CD4-positive, alpha-beta T cell treated with Interleukin-10 for 1 hour (primary cell): Measurements from ENCODE around the gene LEMD1.
"Not testable (repeated sequence)": the region's sequence is repeated elsewhere in the genome, so short reads cannot be mapped to it uniquely, and the experiment has no call there.

Experiments used
- DNase-seq: peaks from one replicate; pipeline ENCODE4 v3.0.0-alpha.2; 2020

LEMD1 gene

DNA sequence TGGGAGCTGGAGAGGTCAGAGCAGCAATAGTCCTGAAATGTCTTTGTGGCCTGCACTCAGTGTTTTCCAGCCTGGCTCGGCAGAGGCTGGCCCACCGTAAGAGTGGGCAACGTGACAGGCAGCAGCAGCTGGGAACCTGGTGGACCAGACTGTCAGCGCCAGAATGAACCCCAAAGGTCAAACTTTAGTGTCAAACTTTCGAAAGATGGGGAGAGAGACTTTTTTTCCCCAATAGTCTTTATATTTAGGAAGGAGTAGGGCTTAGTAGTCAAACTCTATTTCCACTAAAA, 23.7 kb upstream of the LEMD1 start:
- no peak for DNase-seq

DNA sequence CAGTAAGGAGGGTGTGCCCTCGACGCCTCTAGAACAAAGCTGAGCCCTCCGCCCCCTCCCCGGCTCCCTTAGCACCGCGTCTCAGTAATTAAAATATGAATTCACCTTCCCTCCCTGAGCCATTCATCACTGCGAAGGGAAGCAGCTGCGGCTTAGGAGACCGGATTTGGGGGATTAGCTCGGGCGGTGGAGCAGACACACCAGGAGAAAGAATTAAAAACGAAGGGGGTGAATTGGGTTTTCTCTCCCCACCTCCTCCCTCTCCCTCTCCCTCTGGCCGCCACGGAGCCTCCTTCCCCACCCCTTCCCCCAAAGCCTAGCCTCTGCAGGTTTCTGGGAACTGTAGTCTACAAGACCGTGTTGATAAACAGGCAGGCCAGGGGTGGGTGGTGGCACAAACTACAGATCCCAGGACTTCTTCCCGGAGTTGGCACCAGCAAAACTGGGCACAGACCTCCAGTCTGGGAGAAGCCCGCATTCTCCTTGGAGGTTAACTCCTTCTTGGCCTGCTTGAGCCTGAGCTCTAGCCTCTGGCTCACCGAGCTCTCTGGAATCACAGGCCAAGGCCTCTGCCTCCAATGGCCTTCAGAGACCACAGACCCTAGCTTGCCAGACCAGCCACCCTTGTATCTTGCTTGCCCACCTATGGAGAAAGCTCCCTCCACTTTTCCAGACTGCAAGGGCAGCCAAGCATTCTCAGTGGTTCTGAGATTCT, 23.2 kb upstream of the LEMD1 start:
- DNase-seq = no peak

DNA sequence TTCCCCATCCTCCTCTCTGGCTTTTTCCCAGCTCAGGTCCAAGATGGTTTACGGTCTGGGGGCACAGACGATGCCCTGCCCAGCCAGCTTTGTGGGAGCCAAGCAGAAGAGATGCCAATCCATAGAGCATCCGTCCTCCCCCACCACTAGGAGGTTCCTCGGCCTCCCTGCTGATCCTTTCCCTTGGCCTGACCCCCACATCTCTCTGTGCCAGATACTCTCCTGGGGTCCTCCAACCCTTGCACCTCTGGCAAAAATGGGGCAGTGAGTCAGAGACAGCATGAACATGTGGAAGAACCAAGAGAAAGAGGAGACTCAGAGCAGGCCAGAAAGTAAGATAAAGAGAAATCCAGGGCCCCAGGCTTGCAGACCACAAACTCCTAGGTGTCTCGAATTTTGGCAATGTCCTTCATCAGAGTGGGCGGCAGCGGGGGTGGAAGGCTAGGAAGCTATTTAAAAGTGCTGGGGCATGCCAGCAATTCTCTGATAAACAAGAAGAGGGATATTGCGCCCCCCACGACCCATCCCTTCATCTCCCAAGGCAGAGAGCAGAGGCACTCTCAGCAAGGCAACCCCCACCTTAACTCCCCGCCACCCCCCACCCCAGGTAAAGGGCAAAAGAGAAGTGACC, 22.6 kb upstream of the LEMD1 start:
- DNase-seq = no peak

DNA sequence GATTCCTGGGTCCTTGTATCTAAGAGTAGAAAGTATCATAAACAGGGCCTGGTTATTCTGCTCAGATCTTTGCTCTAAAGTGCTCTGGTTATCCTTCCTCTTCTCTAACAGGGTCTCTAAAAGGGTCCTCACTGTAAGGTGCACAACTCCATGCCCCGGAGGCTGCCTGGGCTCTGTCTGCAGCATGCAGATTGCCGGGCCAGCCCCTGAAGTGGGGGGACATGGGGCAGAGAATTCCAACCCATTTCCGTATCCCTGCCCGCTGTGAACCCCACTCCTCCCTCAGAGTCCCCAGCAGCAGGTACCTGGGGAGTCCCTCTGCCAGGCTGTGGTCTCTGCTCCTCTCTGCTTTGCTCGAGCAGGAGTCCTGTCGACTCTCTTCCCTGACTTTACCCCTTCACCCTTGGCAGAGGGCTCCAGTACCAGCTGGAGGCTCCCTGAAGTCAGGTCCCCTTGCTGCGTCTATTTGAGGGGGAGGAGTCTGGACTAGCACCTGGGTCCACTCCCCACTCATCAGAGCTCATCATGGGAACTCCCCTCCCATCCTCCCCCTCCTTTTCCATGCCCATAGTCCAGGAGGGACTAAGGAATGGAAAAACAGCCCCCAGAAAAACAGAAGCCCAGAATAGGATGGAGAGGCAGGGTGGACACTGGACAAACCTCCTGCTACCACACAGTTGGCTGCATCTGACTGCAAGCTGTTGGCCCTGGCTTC, 21.9 kb upstream of the LEMD1 start:
- DNase-seq = no peak

DNA sequence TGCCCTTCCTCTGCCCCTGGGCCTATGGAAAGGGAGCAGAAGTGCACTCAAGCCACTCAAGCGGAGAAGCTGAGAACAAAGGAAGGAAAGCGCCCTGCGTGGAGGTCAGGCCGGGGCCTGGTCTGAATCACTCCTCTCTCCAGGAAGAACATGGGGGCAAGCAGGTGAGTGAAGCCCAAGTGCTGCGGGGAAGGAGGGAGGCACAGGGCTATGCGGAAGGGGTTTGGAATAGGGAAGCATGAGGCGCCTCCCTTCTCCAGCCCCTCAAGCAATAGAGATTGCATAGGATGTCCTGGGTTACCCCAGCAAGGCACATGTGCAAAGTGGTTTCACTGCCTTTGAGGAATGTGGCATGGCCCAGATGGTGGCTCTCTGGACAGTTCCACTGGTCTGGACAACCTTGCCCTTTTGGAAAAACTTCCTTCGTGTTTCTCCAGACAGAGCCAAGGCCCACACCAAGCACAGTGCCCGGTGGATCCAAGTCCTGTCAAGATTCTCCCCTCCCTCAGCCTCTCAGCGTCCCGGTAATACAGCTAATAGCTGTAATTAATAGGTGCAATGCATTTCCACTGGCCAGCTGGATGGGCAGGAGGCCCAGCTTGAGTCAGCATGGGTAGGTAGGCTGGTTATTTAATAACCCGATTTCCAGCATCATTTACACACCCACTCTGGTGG, 20.3 kb upstream of the LEMD1 start:
- DNase-seq = no peak

DNA sequence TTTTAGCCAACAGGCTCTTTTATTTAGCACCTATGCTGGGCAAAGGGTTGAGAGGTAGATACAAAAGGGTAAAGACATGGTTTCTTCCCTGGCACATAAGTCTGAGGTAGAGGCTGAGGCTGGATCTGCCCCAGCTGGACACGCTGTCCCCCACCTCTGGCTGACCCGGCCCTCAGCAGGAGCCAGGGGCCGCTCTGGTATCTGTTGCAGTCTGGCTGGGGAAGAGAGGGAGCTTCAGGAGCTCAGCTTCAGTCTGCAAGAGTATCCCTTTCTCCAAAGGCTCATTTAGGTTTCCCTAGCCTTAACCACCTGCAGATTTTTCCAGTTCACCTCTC, 19.8 kb upstream of the LEMD1 start:
- no peak for DNase-seq

DNA sequence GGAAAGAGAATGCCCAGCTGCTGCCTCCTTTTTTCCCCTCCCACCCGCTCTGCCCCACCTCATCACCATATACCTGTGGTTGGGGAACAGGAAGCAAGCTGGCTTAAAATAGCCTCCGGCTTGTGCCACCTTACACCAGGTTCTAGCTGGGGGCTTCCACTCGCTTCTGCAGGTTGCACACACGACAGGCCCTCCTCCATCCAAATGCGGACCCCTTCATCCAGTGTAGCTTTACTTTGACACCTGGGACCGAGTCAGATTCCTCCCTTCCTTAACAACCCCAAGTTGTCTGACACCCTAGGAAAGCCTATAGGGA, 19.4 kb upstream of the LEMD1 start:
- DNase-seq = no peak

DNA sequence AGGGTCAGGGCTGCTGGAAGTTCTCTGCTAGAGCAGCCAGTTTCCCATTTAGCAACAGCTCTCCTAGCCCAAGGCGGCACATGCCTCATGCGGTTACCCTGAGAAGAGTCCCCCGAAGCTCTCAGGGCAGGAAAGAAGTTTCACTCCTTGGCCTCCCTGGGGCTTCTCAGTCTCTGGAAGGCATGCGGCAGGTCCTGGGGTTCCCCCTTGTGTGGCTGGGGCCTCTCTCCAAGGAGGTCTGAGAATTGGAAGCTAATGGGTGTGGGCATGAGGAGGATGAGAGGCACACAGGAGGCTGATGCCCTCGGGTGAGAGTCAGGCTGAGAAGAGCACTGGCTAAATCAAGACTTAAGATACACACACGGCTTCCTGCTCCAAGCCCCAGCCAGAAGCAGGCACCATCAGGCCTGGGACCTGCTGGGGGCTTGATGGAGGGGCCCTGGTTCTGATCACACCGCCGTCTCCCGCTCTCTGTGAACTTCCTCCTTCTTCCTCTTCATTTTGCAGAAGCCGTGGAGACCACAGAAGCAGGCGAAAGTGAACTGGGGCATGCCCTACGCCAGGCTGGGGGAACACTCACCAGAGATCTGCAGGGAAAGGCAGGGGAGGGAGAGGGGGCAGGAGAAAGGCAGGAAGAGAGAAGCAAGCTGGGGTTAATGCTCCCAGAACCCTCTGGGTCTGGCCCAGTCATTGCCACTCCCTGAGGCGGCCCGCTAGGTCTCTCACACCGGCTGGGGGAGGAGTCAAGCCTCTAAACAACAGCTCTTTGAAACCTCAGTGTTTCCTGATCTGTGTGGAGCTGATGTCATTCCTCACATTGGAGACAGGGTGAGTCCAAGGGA, 18.8 kb upstream of the LEMD1 start:
- peak; percentile 72 for DNase-seq

DNA sequence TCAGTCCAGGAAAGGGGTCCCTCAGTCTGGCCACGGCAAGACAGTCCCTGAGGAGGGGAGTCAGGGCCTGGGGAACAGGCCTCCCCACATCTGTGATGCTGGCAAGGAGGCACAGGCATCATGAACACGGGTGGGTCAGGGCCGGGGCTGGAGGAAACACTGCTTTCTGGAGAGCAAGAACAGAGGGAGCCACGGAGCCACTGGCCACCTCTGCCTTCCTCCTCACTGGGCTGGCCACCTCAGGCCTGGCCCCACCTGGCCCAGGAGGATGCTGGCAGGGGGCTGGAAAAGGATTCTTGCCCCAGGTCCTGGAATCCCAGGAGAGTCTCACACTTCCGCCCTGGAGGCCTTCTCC, 18.2 kb upstream of the LEMD1 start:
- no peak for DNase-seq

DNA sequence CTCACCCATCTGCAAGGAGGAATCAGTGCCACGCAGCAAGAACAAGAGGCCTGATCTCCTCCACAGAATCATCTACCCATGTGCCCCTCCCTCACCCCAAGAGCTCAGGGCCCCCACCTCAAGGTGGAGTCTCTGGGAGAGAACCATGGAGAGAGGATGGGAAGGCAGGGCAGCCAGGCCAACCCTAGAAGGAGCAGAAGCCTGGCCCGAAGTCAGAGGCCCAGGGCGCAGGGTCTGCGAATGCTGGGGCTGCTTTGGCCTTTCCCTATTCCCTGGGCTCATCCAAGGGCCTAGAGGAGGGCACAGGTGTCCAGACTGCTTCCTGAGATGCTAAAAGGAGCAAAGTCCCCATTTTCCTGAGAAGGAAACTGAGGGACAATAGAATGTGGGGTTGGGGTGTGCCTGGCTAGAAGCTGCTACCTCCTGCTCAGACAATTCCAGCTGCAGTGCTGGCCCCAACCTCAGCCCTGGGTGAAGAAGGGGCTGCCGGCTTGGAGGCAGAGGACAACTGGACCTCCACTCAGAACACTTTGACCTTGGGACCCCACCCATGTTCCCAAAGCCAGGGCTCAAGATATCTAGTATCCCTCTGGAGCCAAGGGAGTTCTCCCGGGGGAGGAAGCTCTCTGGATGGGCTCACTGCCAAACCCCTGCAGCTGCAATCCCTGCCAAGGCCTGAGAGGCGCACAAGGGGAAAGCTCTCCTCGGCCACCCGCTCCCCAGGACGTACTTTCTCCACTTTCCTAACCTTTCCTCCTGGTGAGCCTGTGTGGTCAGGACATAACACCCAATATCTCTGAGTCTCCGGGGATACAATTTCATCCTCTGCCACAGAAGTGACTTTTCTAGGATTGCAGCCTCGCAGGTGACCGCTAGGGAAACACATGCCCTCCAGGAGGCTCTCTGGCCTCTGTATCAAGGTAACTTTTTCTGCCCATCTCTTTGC, 16.6 kb upstream of the LEMD1 start:
- no peak for DNase-seq

DNA sequence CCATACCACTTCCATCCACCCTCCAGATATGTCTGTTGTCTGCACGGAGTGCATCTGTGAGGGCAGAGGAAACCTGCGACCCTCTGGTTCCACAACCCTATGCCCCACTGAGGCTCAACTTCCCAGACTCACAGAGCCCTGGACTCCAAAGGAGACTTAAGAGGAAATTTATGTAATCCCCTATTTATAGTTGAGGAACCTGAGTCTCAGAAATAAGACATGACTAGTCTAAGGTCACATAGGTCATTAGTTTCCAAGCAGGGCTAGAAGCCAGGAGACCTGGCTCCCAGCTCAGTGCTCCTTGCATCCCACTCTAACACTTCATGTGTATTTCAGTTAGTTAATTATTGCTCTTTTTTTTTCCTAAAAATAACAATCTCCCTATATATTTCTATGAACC, 15.7 kb upstream of the LEMD1 start:
- DNase-seq = no peak

DNA sequence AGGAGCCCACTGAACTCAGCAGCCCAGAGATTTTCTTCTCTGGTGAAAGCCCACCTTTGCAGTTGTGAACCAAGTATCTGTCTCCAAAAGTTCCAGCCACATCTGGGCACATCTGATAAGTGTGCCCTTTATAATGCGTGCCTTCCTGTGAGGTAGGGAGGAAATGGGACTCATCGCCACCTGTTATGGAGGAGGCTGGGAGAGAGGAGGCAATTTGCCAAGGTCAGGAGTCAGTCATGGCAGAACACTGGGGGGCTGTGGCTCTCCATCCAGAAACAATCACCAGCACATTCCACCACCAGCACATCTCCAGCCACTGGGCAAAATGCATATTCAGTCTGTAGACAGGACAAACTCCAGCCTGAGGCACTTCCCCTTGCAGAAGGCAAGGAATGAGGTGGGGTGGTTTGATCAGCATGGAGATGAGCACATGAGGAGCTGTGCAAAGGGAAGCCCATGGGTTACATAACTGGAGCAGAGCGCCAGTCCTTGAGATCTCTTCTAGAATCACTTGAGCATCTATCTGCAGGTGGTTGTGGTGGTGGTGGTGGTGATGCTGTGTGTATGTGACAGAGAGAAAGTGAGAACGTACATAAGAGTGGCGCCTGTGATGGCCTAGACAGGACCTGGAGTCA, 15.0 kb upstream of the LEMD1 start:
- DNase-seq = no peak

DNA sequence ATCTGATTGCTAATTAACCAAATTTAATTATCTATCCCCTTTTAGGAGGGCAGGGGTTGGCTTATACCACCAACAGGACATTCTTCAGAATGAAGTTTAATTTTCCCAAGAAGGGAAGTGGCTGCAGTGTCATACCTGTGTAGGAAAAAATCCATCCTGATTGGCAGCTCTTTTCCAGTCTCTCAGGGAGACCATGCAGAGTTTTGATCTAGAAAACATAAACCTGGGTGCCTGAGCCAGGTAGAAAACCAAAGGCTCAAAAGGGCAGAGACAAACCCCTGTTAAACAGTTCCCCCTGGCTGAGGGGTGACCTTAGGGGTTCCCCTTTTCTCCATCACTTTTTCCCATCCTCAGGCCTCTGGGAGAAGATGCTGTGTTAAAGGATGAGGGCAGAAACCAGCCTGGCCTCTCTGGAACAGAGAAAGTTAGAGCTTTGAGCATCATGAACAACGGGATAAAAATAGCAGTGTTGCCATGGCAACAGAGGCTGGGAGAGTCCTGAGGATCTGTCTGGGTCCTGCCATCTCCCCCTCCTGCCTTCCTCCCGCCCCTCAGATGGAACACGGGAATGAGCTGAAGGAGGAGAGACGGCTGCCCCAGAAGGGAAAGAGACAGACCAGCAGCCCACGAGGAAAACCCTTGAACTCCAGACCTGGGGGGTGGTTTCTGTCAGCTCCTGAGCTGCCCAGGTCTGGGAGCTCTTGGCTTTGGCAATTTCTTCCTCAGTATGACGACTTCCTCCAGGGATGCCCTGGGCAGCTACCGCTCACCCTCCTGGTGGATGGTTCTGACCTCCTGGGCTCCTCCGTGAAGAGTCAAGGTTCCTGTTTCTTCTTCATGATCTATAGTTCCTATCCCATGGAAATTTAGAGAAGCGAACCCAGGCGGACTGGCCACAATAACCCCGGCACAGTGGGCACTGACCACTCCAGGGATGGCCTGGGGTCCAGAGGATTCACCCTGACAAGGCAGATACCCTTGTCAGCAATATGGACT, 14.0 kb upstream of the LEMD1 start:
- no peak for DNase-seq

DNA sequence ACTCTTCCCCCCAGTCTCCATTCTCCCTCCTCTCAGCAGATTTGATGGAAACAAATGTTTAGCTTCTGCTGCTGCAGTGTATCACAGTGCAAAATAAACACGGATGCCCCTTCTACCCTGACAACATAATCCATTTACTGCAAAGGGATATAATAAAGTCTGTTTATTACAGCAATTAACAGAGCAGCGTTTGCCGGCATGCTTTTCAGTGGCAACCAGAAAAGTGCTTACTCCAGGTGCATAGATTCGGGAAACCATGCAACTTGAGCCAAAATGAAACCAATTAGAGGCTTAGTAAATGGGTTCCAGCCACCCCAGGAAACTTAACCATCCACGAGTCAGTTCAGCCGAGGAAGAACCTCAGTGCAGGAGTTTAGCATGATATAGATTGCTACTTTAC, 12.9 kb upstream of the LEMD1 start:
- no peak for DNase-seq

DNA sequence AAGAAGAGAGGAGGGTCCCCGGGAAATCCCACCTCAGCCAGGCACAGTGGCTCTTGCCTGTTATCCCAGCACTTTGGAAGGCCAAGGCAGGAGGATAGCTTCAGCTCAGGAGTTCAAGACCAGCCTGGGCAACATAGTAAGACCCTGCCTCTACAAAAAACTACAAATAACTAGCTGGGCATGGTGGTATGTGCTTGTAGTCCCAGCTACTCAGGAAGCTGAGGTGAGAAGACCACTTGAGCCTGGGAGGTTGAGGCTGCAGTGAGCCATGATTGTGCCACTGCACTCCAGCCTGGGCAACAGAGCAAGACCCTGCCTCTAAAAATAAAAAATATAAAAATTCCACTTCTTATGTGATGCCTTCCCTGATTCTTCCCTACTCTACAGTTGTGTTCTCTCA, 10.8 kb upstream of the LEMD1 start:
- not testable (repeated sequence) for DNase-seq

DNA sequence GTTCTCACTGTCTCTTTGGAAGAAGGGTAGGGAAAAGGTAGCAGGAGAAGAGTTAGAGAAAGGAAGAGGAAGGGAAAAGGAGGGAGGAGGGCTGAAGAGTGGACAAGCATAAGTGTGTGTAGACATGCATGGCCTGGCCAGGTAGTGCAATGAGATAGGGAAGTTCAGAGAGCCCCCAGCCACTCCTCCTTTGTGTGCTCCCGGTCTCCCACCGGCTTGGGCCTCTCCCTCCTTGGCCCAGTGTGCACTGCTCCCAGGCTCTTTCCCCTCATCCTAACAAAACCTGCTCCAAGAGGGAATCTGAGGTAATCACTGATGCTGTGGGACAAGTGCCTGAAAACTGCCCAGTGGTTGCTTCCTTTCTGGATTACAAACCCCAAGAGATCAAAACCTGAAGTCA, 10.3 kb upstream of the LEMD1 start:
- DNase-seq = no peak

DNA sequence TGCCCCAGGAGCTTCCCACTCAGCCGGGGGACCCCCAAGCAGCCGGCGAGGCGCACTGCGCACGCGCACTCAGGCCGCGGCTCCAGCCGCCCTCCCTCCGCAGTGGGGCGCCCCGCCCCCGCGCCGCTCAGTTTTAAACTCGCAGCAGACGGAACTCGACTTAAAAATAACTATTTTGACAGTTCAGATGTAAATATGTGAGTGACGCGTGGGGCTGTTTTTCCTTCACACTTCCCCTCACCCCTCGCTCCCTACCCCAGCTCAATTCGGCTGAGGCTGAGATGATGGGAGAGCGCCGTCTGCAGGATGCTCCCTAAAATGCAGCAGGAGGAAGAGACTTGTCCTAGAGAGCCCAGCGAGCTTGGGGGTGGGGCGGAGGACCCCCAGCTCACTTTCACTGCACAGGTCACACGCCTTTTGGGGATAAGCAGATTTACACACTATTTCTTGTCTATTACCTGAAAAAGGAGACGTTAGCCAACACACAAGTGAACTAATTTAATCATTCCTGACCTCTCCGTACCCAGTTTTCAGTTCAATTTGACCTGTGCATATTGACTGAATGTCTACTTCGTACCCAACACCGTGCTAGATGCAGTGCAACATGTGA, 8.9 kb upstream of the LEMD1 start:
- DNase-seq = peak; percentile 58

DNA sequence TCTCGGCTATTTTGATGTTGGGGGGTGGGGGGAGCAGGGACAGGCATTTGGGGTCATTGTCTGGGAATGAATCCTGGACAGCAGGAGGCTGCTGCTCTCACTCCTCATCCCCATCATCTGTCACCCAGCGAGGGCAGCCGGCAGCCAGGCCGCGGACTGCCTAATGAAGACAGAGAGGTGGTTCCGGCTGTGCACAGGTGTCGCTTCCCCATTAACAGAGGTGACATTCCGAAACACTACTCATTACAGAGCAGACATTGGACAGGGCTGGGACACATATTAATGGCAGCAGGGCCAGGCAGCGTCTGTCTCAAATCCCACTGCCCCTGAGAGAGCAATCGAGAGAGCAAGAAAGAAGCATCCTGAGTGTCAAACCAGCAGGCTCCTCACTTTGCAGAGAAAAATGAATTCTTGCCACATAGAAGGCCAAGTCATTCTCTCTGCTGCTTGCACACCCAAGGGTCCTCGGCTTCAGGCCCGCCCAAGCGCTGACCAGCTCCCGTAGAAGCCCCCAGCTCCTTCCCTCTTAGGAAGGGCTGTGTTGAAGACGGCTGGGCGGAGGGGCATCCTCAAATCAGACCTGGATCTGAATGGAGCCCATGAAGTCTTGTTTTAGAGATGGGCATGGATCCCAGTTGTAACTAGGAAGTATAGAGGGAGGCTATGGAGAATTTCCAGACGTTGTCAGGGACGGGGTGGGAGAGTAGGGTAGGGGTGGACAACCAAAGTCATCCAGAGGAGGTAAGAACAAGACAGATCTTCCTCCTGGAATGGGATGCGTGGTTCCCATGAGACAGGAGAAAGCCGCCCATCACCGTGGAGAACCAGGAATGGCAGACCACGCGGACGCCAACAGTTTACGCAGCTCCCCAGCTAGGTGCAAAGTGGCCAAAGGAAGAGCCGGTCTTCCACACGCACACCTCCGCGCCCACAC, 8.2 kb upstream of the LEMD1 start:
- DNase-seq = no peak
